IMR-90 (cell line): ENCODE measurements around the gene RPS27L.

Experiments
- CEBPB ChIP-seq: IDR thresholded peaks from 2 replicates; pipeline ENCODE4 v1.6.1; 2012; ENCODE audit warnings: low read depth, low read length, improper control_type of control experiment
- MAFK ChIP-seq: IDR thresholded peaks from 2 replicates; pipeline ENCODE4 v1.6.1; 2012; ENCODE audit warnings: low read depth, low read length, improper control_type of control experiment
- POLR2A ChIP-seq: IDR thresholded peaks from 2 replicates; pipeline ENCODE4 v1.6.1; 2012; ENCODE audit warnings: mild to moderate bottlenecking, low read depth, low read length
- RAD21 ChIP-seq: IDR thresholded peaks from 2 replicates; pipeline ENCODE4 v1.6.1; 2012; ENCODE audit warnings: low read length, improper control_type of control experiment
- RCOR1 ChIP-seq: IDR thresholded peaks from 2 replicates; pipeline ENCODE4 v1.6.1; 2012; ENCODE audit warnings: mild to moderate bottlenecking, low read length, improper control_type of control experiment; ENCODE audit not compliant: insufficient replicate concordance
- RFX5 ChIP-seq: IDR thresholded peaks from 2 replicates; pipeline ENCODE4 v1.8.0; 2012; ENCODE audit warnings: low read depth, mild to moderate bottlenecking, low read length, moderate library complexity
- SMC3 ChIP-seq: fragments of 150-350 bp; IDR thresholded peaks from 2 replicates; pipeline ENCODE4 v1.6.1; 2016; ENCODE audit warnings: low read depth, mild to moderate bottlenecking, antibody characterized with exemption, low read length, moderate library complexity
- TF ChIP-seq, protein P1 (sequence below): conservative IDR thresholded peaks from 2 replicates; pipeline ENCODE4 v1.5.1; 2012; ENCODE audit warnings: mild to moderate bottlenecking, low read depth, low read length, improper control_type of control experiment
- TF ChIP-seq, protein P2 (sequence below): fragments of 150-350 bp; IDR thresholded peaks from 2 replicates; pipeline ENCODE4 v1.6.1; 2017; ENCODE audit warnings: mild to moderate bottlenecking, antibody characterized with exemption, low read length, low read depth

- TF ChIP-seq RFX5: no peak
- TF ChIP-seq POLR2A: no peak
- TF ChIP-seq RCOR1: no peak
- TF ChIP-seq, protein P1, sequence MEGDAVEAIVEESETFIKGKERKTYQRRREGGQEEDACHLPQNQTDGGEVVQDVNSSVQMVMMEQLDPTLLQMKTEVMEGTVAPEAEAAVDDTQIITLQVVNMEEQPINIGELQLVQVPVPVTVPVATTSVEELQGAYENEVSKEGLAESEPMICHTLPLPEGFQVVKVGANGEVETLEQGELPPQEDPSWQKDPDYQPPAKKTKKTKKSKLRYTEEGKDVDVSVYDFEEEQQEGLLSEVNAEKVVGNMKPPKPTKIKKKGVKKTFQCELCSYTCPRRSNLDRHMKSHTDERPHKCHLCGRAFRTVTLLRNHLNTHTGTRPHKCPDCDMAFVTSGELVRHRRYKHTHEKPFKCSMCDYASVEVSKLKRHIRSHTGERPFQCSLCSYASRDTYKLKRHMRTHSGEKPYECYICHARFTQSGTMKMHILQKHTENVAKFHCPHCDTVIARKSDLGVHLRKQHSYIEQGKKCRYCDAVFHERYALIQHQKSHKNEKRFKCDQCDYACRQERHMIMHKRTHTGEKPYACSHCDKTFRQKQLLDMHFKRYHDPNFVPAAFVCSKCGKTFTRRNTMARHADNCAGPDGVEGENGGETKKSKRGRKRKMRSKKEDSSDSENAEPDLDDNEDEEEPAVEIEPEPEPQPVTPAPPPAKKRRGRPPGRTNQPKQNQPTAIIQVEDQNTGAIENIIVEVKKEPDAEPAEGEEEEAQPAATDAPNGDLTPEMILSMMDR: no peak
- no peak for TF ChIP-seq CEBPB
- TF ChIP-seq, protein P2, sequence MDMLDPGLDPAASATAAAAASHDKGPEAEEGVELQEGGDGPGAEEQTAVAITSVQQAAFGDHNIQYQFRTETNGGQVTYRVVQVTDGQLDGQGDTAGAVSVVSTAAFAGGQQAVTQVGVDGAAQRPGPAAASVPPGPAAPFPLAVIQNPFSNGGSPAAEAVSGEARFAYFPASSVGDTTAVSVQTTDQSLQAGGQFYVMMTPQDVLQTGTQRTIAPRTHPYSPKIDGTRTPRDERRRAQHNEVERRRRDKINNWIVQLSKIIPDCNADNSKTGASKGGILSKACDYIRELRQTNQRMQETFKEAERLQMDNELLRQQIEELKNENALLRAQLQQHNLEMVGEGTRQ: no peak
- no peak for TF ChIP-seq MAFK
- no peak for TF ChIP-seq RAD21
- TF ChIP-seq SMC3: no peak
Observed at GRCh38 chr15:63202861-63203260, 45.6 kb upstream of the RPS27L start.
